HepG2 (cell line): Measurements from ENCODE around the gene IPO13. TPM values are rescaled to one million over a fixed set of nuclear protein-coding genes. Genes with fewer than 3 reads are reported as not detected.

Experiments
- ATAC-seq: fragments of 200-7000 bp; cut with Tn5 transposase; 3 replicates; pipeline ENCODE4 v1.9.1; 2020; ENCODE audit warnings: mild to moderate bottlenecking, moderate library complexity
- BruUV-seq: library from RNA; stranded (reverse); fragments of 400-500 nt; replicated peaks from 2 replicates; lab custom pipeline; 2021; lab: Mats Ljungman, UMichigan
- CTCF ChIA-PET: fragments of 300-600 bp; formaldehyde crosslinking; extraction: SDS; loops from one replicate; lab custom pipeline; 2021; ENCODE audit warnings: low total read pairs, inconsistent platforms, low intra/inter-chr PET ratio; lab: Yijun Ruan, JAX
- POLR2A ChIA-PET: fragments of 350-600 bp; sonication (Branson Sonifier 250); formaldehyde crosslinking; loops from one replicate; lab custom pipeline; 2020; ENCODE audit warnings: antibody characterized with exemption, inconsistent platforms; lab: Yijun Ruan, JAX
- DNase-seq: peaks from one replicate; pipeline ENCODE4 v3.0.0-alpha.2; 2015; ENCODE audit warnings: low spot score
- FAIRE-seq: peaks from 3 replicates; lab custom pipeline; 2011; peaks lifted over from hg19 to GRCh38; lab: Jason Lieb, UNC
- H2AFZ ChIP-seq: one replicate; pipeline ENCODE4 v1.6.1; 2011; ENCODE audit warnings: low read length, inconsistent platforms
- H3K27ac ChIP-seq: fragments of 300-600 bp; 3 replicates; pipeline ENCODE4 v1.8.0; 2011; ENCODE audit warnings: mixed run types, mild to moderate bottlenecking, mixed read lengths, low read length, inconsistent platforms; ENCODE audit not compliant: insufficient read depth; ENCODE audit errors: extremely low read length
- H3K27me3 ChIP-seq, 2 experiments: fragments of 200-600 bp in 1 of 2; 2 replicates in 1 of 2; 3 replicates in 1 of 2; pipeline versions ENCODE4 v1.6.0 to v1.8.0; 2011; ENCODE audit warnings: low read length in 2 of 2, mild to moderate bottlenecking in 2 of 2, moderate library complexity in 2 of 2, inconsistent platforms in 1 of 2; ENCODE audit not compliant: insufficient read depth in 2 of 2, control insufficient read depth in 1 of 2
- H3K36me3 ChIP-seq, 2 experiments: fragments of 200-600 bp in 1 of 2; replicated peaks in 1 of 2; 2 replicates in 1 of 2; 3 replicates in 1 of 2; pipeline versions ENCODE4 v1.5.1 to v1.8.0; 2011; ENCODE audit warnings: low read length in 2 of 2, inconsistent platforms in 1 of 2; ENCODE audit not compliant: insufficient read depth in 2 of 2, control insufficient read depth in 1 of 2
- H3K4me1 ChIP-seq: 2 replicates; pipeline ENCODE4 v1.5.1; 2012; ENCODE audit warnings: low read length, inconsistent platforms; ENCODE audit not compliant: insufficient read depth
- H3K4me2 ChIP-seq: 2 replicates; pipeline ENCODE4 v1.6.0; 2011; ENCODE audit warnings: low read depth, low read length, inconsistent platforms
- H3K4me3 ChIP-seq, 3 experiments: fragments of 200-600 bp in 1 of 3; sonication (generic), shearing (Covaris generic) in 1 of 3; replicated peaks in 1 of 3; 2 replicates each; pipeline ENCODE4 v1.5.1; 2011 to 2016; ENCODE audit warnings: low read length in 3 of 3, inconsistent platforms in 2 of 3, low read depth in 2 of 3, mild to moderate bottlenecking in 2 of 3, control low read depth in 1 of 3, mixed read lengths in 1 of 3; ENCODE audit not compliant: insufficient read depth in 1 of 3
- H3K79me2 ChIP-seq: one replicate; pipeline ENCODE4 v1.6.1; 2011; ENCODE audit warnings: low read length, inconsistent platforms; ENCODE audit not compliant: insufficient read depth
- H3K9ac ChIP-seq: 2 replicates; pipeline ENCODE4 v1.6.0; 2011; ENCODE audit warnings: mild to moderate bottlenecking, low read depth, low read length, inconsistent platforms; ENCODE audit not compliant: insufficient read depth
- H3K9me3 ChIP-seq: 2 replicates; pipeline ENCODE4 v1.5.1; 2012; ENCODE audit warnings: mild to moderate bottlenecking, low read length
- H4K20me1 ChIP-seq: 2 replicates; pipeline ENCODE4 v1.6.0; 2011; ENCODE audit warnings: inconsistent platforms, mild to moderate bottlenecking, low read length, moderate library complexity; ENCODE audit not compliant: insufficient read depth
- ARID3A ChIP-seq: IDR thresholded peaks from 2 replicates; pipeline ENCODE4 v1.6.1; 2012; ENCODE audit warnings: low read depth, low read length, improper control_type of control experiment
- CTCF ChIP-seq: sonication (generic); formaldehyde crosslinking; IDR thresholded peaks from 2 replicates; pipeline ENCODE4 v1.5.0; 2020; ENCODE audit warnings: mild to moderate bottlenecking, missing genetic modification reagents, moderate library complexity
- HNRNPH1 ChIP-seq: fragments of 200-400 bp; formaldehyde crosslinking; optimal IDR thresholded peaks from 2 replicates; pipeline ENCODE3; 2017; ENCODE audit warnings: mild to moderate bottlenecking, low read depth, low read length
- REST ChIP-seq, 2 experiments: IDR thresholded peaks; 2 replicates each; pipeline ENCODE4 v1.6.1; 2011 to 2012; ENCODE audit warnings: low read length in 2 of 2, borderline replicate concordance in 1 of 2, low read depth in 1 of 2, mild to moderate bottlenecking in 1 of 2, moderate library complexity in 1 of 2
- SMARCE1 ChIP-seq: fragments of 450-650 bp; IDR thresholded peaks from 2 replicates; pipeline ENCODE4 v1.6.1; 2017; ENCODE audit warnings: borderline replicate concordance
- SNRNP70 ChIP-seq: fragments of 200-400 bp; formaldehyde crosslinking; IDR thresholded peaks from 2 replicates; pipeline ENCODE4 v1.6.1; 2017; ENCODE audit warnings: mild to moderate bottlenecking, low read depth, low read length, moderate library complexity
- SOX13 ChIP-seq, 3 experiments: fragments of 450-650 bp in 1 of 3; sonication (generic) in 1 of 3; formaldehyde crosslinking in 1 of 3; IDR thresholded peaks in 2 of 3; conservative IDR thresholded peaks in 1 of 3; 2 replicates each; pipeline versions ENCODE4 v1.5.0 to v1.6.1; 2016 to 2020; ENCODE audit warnings: antibody characterized with exemption in 1 of 3, mild to moderate bottlenecking in 1 of 3, missing compliant biosample characterization in 1 of 3, missing genetic modification reagents in 1 of 3, moderate library complexity in 1 of 3
- USF2 ChIP-seq, 2 experiments: sonication (generic) in 1 of 2; formaldehyde crosslinking in 1 of 2; IDR thresholded peaks; 2 replicates each; pipeline versions ENCODE4 v1.5.1 to v1.6.1; 2011 to 2020; ENCODE audit warnings: borderline replicate concordance in 1 of 2, low read depth in 1 of 2, low read length in 1 of 2, mild to moderate bottlenecking in 1 of 2, missing genetic modification reagents in 1 of 2, moderate library complexity in 1 of 2
- ZBTB38 ChIP-seq: sonication (generic); formaldehyde crosslinking; IDR thresholded peaks from 2 replicates; pipeline ENCODE4 v1.5.1; 2020; ENCODE audit warnings: mild to moderate bottlenecking, missing genetic modification reagents
- ZNF12 ChIP-seq: sonication (generic); formaldehyde crosslinking; IDR thresholded peaks from 2 replicates; pipeline ENCODE4 v1.5.0; 2020; ENCODE audit warnings: missing genetic modification reagents
- ZNF556 ChIP-seq: sonication (generic); formaldehyde crosslinking; IDR thresholded peaks from 2 replicates; pipeline ENCODE4 v1.4.0; 2020; ENCODE audit warnings: mild to moderate bottlenecking, missing genetic modification reagents, borderline replicate concordance
- ZSCAN12 ChIP-seq: sonication (generic); formaldehyde crosslinking; IDR thresholded peaks from 2 replicates; pipeline ENCODE4 v1.9.0; 2021; ENCODE audit warnings: mild to moderate bottlenecking, missing genetic modification reagents
- WGBS: methylation state at CpG from one replicate; pipeline ENCODE4 v1.1.6; 2017; ENCODE audit warnings: low lambda C conversion rate; 5-methylcytosine and 5-hydroxymethylcytosine counted together
- in situ Hi-C: cut with HindIII; loops from 2 replicates; pipeline ENCODE4 v1.10.0; 2017; ENCODE audit warnings: low pct_unique_long_range_greater_than_20kb; ENCODE audit not compliant: extremely low pct_ligation_motif_present
- intact Hi-C: fragments of 100-400 bp; cut with micrococcal nuclease; formaldehyde crosslinking; loops from one replicate; pipeline ENCODE4 v1.10.0; 2022; ENCODE audit not compliant: unreplicated experiment
- polyA plus RNA-seq, 8 experiments: library from polyadenylated mRNA; depleted of rRNA in 3 of 8; stranded (reverse) in 7 of 8; unstranded in 1 of 8; fragments of >200 nt; fragmentation: Illumina TruSeq in 4 of 8; extraction: Trizol in 4 of 8; gene quantifications; 2 replicates each; pipeline versions ENCODE4 v1.2.1 to v1.2.3, GENCODE V29; 2011 to 2016; ENCODE audit warnings: low read depth in 4 of 8, missing spikeins in 1 of 8, mixed read lengths in 1 of 8; ENCODE audit not compliant: insufficient read depth in 1 of 8
- total RNA-seq, 5 experiments: library from RNA; depleted of rRNA; stranded (reverse); fragments of >200 nt; fragmentation: Illumina TruSeq; extraction: Trizol; gene quantifications; 2 replicates each; pipeline ENCODE4 v1.2.3, GENCODE V29; 2016; ENCODE audit warnings: low read depth in 1 of 5

The IPO13 gene
- total and polyA plus RNA-seq, 2 of the 13 experiments (the other 11 are each of a cell fraction or from before 2014, with no cell fraction given), result 12.9 to 15.6 TPM

GRCh38 chr1:43986712-43987111, 40.0 kb downstream of the IPO13 start:
- Histone ChIP-seq H3K27me3 (no peaks in the 10 kb centered on the region), H2AFZ (no peak overlapping the region), H4K20me1 (no peaks in the 10 kb centered on the region), H3K9ac (0 out of 2 replicates have a peak overlapping the region, but pooled peaks have one; percentile 50), H3K79me2 (peaks cover 10% of the 10 kb centered on the region), H3K4me3 (peak overlapping the region in 1 of 3 experiments; percentile 46; a peak in 2 of 6 replicates), H3K4me2 (peak overlapping the region; percentile 60), H3K27ac (peak overlapping the region; percentile 62), H3K36me3 (peaks cover 17 to 35% of the 10 kb centered on the region in 2 experiments; a peak in 4 of 5 replicates), H3K9me3 (no peaks in the 10 kb centered on the region), H3K4me1 (peaks cover 63% of the 10 kb centered on the region)
- WGBS, result 40% methylated on average over 6 of the region's 6 CpGs
- intact Hi-C loops, result no loop called here
- no peak for DNase-seq
- BruUV-seq, result no TSS peak
- ATAC-seq, result peak; percentile 46
- ChIA-PET POLR2A (interaction anchor here (2.3 to 4.3 kb wide), 3 partner anchors 9 to 39 kb away, joined by 8 to 32 read pairs (median 20); partner anchors contain the start of genes ATP6V0B, B4GALT2 and IPO13), CTCF (no interaction called here)
- FAIRE-seq, result peak; percentile 8
- in situ Hi-C loops, result no loop called here
- TF ChIP-seq HNRNPH1 (no peak), ZSCAN12 (CRISPR knock-in tag) (no peak), ZNF12 (CRISPR knock-in tag) (no peak), ARID3A (no peak), USF2 (IDR thresholded peaks at IDR 0.05; ENCODE audit: low read depth, low read length) (no peak), USF2 (CRISPR knock-in tag; IDR thresholded peaks at IDR 0.05; ENCODE audit: borderline replicate concordance) (no peak), ZBTB38 (no peak), SNRNP70 (no peak), ZNF556 (CRISPR knock-in tag) (no peak; the same call in 1 of the 2 replicates), CTCF (CRISPR knock-in tag) (peak; percentile 63), REST (IDR thresholded peaks at IDR 0.05; ENCODE audit: borderline replicate concordance in 1 of 2, low read depth in 1 of 2, low read length in 2 of 2) (no peak), SMARCE1 (no peak), SOX13 (IDR thresholded peaks at IDR 0.05) (no peak), SOX13 (CRISPR knock-in tag; conservative IDR thresholded peaks at IDR 0.05 in 1 of 2, IDR thresholded peaks at IDR 0.05 in 1 of 2) (no peak)
